AML-193 (cell line): Measurements from ENCODE around the gene NFIB.

Source experiments
- DNase-seq, 2 experiments: peaks; one replicate each; lab custom pipeline; 2025; lab: John Stamatoyannopoulos, UW

The NFIB gene

GRCh38 chr9:14066831-14067230 lies 247.1 kb downstream of the NFIB start:
- no peak for DNase-seq

- no peak for DNase-seq
These were observed 247.9 kb downstream of the NFIB start for GRCh38 chr9:14066032-14066431.

- DNase-seq, result no peak
These were observed 249.0 kb downstream of the NFIB start for GRCh38 chr9:14064940-14065339.

- DNase-seq, result no peak
These were observed 250.2 kb downstream of the NFIB start for GRCh38 chr9:14063756-14064155.

- DNase-seq, result no peak
These were observed 251.2 kb downstream of the NFIB start for GRCh38 chr9:14062586-14063221.

DNA sequence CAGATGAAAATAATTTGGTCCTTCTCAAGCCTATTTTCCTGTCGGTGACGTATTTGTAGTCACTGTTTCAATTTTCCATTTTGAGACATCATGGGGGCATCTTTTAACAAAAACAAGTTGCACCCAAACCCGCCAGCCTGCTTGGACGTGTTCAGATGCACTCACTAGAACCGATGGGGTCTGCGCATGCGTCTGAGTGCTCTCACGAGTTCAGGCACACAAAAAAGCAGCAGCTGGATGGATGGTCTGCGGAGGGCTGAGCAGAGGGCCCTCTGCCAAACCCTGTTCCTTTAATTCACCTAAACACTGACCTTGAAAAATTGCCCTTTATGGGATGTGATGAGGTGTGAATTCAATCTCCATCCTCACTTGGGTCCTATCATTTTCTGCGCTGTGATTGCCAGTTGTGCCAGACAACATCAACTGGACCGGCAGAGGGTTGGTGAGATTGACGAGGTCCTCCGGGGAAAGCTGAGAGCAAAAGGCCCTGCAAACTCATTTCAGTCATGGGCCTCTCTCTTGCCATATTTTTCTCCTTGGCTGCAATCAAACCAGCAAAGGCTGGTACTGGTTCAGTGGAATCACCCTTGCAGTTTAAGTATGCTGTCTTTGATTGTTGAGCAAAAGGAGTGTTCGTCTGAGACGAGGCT lies 251.9 kb downstream of the NFIB start:
- DNase-seq, result no peak

GRCh38 chr9:14058325-14058688 lies 255.6 kb downstream of the NFIB start:
- no peak for DNase-seq

GRCh38 chr9:14057368-14058324 lies 256.3 kb downstream of the NFIB start:
- no peak for DNase-seq

DNA sequence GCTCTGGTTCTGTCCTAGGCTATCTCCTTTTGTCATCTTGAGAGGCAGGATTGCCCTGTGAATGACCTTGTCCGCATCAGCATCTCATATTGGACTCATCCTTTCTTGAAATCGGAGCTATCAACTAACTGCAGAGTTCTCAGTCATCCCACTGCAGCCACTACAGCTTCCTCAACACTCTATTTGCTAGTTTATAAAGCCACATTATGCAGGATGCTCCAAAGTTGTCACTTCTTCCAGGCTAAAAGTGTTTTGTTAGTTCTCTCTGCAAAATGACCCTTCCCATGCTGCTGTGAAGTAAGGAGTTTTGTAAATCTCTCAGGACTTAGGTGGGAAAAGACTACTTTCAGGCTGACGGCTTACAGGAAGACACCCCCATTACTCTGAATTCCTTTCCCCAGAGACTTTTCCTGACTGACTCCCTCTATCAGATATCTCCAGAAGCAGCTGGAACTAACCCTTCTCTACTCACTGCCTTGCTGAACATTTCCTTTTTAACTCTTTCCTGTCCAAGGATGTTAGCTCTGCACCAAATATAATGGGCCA lies 257.6 kb downstream of the NFIB start:
- DNase-seq, result no peak

GRCh38 chr9:14054096-14054495 lies 259.8 kb downstream of the NFIB start:
- no peak for DNase-seq

DNA sequence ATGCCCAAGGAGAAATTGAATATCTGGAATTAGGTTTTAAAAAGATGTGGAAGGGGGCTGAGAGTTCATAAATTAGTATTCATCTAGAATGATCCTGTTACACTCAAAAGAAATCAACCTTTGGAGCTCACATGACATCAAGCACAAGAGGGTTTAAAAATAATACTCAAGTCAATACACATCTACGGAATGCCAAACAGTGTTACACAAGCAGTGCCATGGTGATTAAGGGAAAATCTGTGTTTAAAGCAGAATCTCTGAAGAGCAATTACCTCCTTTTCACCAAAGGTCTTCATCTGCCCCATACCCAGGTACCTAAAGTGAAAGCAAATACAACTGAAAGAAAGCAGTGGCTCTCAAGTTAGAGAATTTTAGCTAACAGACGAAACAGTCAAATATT lies 261.6 kb downstream of the NFIB start:
- no peak for DNase-seq

GRCh38 chr9:14051419-14051818 lies 262.5 kb downstream of the NFIB start:
- DNase-seq, result no peak

DNA sequence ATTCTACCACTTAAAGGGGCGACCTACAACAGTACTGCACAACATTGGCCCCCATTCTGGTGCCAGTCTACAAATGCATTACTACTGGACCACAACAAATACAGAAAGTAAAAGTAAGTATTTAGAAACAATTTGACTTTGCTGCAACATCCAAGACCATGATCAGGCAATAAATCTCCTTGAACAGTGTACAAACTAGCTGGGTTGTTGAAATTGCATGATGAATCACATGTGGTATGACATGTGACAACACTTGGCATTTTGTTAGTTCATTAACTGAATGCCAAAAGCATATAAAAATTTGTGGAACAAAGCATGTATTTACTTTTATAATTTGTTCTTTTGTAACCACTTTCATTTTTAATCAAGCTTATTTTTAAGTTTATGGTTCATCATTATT lies 270.5 kb downstream of the NFIB start:
- DNase-seq, result no peak

DNA sequence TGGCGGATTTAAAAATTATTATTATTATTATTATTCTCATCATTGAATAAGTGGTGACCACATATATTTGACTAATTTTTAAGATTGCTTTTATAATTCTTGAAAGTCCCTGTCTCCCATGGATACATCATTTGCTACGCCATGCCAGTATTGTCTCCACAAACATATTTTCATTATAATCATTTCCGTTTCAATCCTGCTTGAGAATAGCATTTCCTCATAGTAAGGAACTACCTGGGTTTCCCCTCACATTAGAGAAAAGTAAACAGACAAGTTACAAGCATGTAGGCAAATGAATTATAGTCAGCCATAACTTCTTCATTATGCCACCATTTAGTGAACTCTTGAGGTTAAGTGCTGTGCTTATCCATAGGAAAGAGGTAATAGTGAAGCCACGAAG lies 276.6 kb downstream of the NFIB start:
- no peak for DNase-seq

GRCh38 chr9:14033067-14033466 lies 280.9 kb downstream of the NFIB start:
- DNase-seq, result no peak
